HCT116 (cell line): ENCODE measurements around the gene ABCC2. TPM values are rescaled to one million over a fixed set of nuclear protein-coding genes. Genes with fewer than 3 reads are reported as not detected.

Experiments used
- ATAC-seq: fragments of 200-7000 bp; cut with Tn5 transposase; 2 replicates; pipeline ENCODE4 v1.9.1; 2020; ENCODE audit warnings: mild to moderate bottlenecking, moderate library complexity
- BruUV-seq: library from RNA; stranded (reverse); fragments of 400-500 nt; replicated peaks from 2 replicates; lab custom pipeline; 2021; lab: Mats Ljungman, UMichigan
- CTCF ChIA-PET: fragments of 300-600 bp; sonication (Branson Sonifier 250); formaldehyde crosslinking; loops from one replicate; lab custom pipeline; 2021; ENCODE audit warnings: antibody characterized with exemption; lab: Charles Lee
- POLR2A ChIA-PET: fragments of 300-600, 350-600 bp; sonication (Branson Sonifier 250); formaldehyde crosslinking; loops from one replicate; lab custom pipeline; 2021; ENCODE audit warnings: antibody characterized with exemption; lab: Charles Lee
- RAD21 ChIA-PET, 2 experiments: fragments of 300-600 bp; sonication (Branson Sonifier 250); formaldehyde crosslinking; loops; one replicate each; lab custom pipeline; 2023; ENCODE audit warnings: low total read pairs in 2 of 2; ENCODE audit not compliant: uncharacterized antibody in 2 of 2, unreplicated experiment in 2 of 2, low non-redundant PET in 1 of 2; lab: Charles Lee
- DNase-seq: peaks from one replicate; pipeline ENCODE4 v3.0.0-alpha.2; 2010; ENCODE audit warnings: low read depth, low spot score
- H2AFZ ChIP-seq: fragments of 200-600 bp; shearing (Covaris generic), sonication (generic); 2 replicates; pipeline ENCODE4 v1.6.1; 2017; ENCODE audit warnings: low read depth, mixed run types, mixed read lengths, antibody characterized with exemption, low read length; ENCODE audit not compliant: poor library complexity, severe bottlenecking
- H3K27ac ChIP-seq: 2 replicates; pipeline ENCODE4 v1.5.1; 2012; ENCODE audit warnings: low read depth, low read length
- H3K27me3 ChIP-seq: fragments of 200-600 bp; sonication (generic); 2 replicates; pipeline ENCODE4 v1.6.1; 2016; ENCODE audit warnings: mixed run types, low read length, mixed read lengths; ENCODE audit not compliant: insufficient read depth
- H3K36me3 ChIP-seq, 2 experiments: fragments of 200-500 bp in 1 of 2; fragments of 200-600 bp in 1 of 2; sonication (Bioruptor generic) in 1 of 2; sonication (generic) in 1 of 2; 2 replicates each; pipeline versions ENCODE4 v1.5.1 to v1.6.1; 2014 to 2016; ENCODE audit warnings: low read length in 2 of 2, inconsistent platforms in 1 of 2, mixed read lengths in 1 of 2, mixed run types in 1 of 2; ENCODE audit not compliant: insufficient read depth in 2 of 2, control insufficient read depth in 1 of 2
- H3K4me1 ChIP-seq, 2 experiments: fragments of 200-600 bp in 1 of 2; sonication (generic) in 1 of 2; 2 replicates each; pipeline versions ENCODE4 v1.5.1 to v1.6.1; 2012 to 2017; ENCODE audit warnings: low read length in 2 of 2, inconsistent platforms in 1 of 2, mild to moderate bottlenecking in 1 of 2, mixed read lengths in 1 of 2, mixed run types in 1 of 2, moderate library complexity in 1 of 2; ENCODE audit not compliant: insufficient read depth in 2 of 2, control insufficient read depth in 1 of 2
- H3K4me2 ChIP-seq: fragments of 200-600 bp; sonication (generic); 2 replicates; pipeline ENCODE4 v1.6.1; 2017; ENCODE audit warnings: mixed run types, low read length, mixed read lengths
- H3K4me3 ChIP-seq, 2 experiments: fragments of 200-600 bp in 1 of 2; sonication (generic) in 1 of 2; replicated peaks in 1 of 2; 2 replicates each; pipeline ENCODE4 v1.5.1; 2011 to 2016; ENCODE audit warnings: low read length in 2 of 2, control low read depth in 1 of 2, low read depth in 1 of 2, mild to moderate bottlenecking in 1 of 2, mixed read lengths in 1 of 2, mixed run types in 1 of 2
- H3K79me2 ChIP-seq: fragments of 200-600 bp; sonication (generic); 2 replicates; pipeline ENCODE4 v1.6.1; 2017; ENCODE audit warnings: mild to moderate bottlenecking, mixed run types, low read length, moderate library complexity, mixed read lengths; ENCODE audit not compliant: insufficient read depth
- H3K9ac ChIP-seq: fragments of 200-600 bp; sonication (generic); 2 replicates; pipeline ENCODE4 v1.6.1; 2016; ENCODE audit warnings: low read length, mixed read lengths
- H3K9me2 ChIP-seq: fragments of 200-600 bp; sonication (generic), shearing (Covaris generic); 2 replicates; pipeline ENCODE4 v1.6.1; 2017; ENCODE audit warnings: mixed run types, mild to moderate bottlenecking, moderate library complexity; ENCODE audit not compliant: insufficient read depth
- H3K9me3 ChIP-seq, 2 experiments: fragments of 200-500 bp in 1 of 2; fragments of 200-600 bp in 1 of 2; sonication (Bioruptor generic) in 1 of 2; sonication (generic) in 1 of 2; 2 replicates each; pipeline ENCODE4 v1.6.1; 2014 to 2017; ENCODE audit warnings: low read length in 2 of 2, mixed read lengths in 2 of 2, inconsistent platforms in 1 of 2, low read depth in 1 of 2, mild to moderate bottlenecking in 1 of 2, mixed run types in 1 of 2, moderate library complexity in 1 of 2; ENCODE audit not compliant: control insufficient read depth in 1 of 2, insufficient read depth in 1 of 2
- H4K20me1 ChIP-seq: fragments of 200-600 bp; sonication (generic), shearing (Covaris generic); 2 replicates; pipeline ENCODE4 v1.6.1; 2017; ENCODE audit warnings: mixed run types, mild to moderate bottlenecking, moderate library complexity; ENCODE audit not compliant: insufficient read depth
- EGR1 ChIP-seq: IDR thresholded peaks from 2 replicates; pipeline ENCODE4 v1.6.1; 2012; ENCODE audit warnings: low read depth
- EZH2phosphoT487 ChIP-seq: fragments of 200-600 bp; IDR thresholded peaks from 2 replicates; pipeline ENCODE4 v1.6.1; 2018; ENCODE audit warnings: antibody characterized with exemption, borderline replicate concordance
- POLR2AphosphoS5 ChIP-seq: IDR thresholded peaks from 2 replicates; pipeline ENCODE4 v1.6.1; 2011; ENCODE audit warnings: mild to moderate bottlenecking, low read depth, low read length, moderate library complexity
- YY1 ChIP-seq: IDR thresholded peaks from 2 replicates; pipeline ENCODE4 v1.6.1; 2011; ENCODE audit warnings: low read length, low read depth, moderate library complexity, mild to moderate bottlenecking; ENCODE audit not compliant: insufficient replicate concordance; ENCODE audit errors: extremely low read depth
- intact Hi-C: fragments of 100-400 bp; cut with micrococcal nuclease; formaldehyde crosslinking; loops from 2 replicates; pipeline ENCODE4 v1.10.0; 2022
- total RNA-seq: library from RNA; stranded (reverse); gene quantifications from one replicate; pipeline ENCODE4 v1.2.1, GENCODE V29; 2021; ENCODE audit not compliant: unreplicated experiment
- TF ChIP-seq, protein P1 (sequence below), 3 experiments: fragments of 200-600 bp in 1 of 3; sonication (generic) in 1 of 3; IDR thresholded peaks in 2 of 3; conservative IDR thresholded peaks in 1 of 3; 2 replicates each; pipeline ENCODE4 v1.5.1; 2012 to 2017; ENCODE audit warnings: low read depth in 2 of 3, low read length in 2 of 3, antibody characterized with exemption in 1 of 3, borderline replicate concordance in 1 of 3, control low read depth in 1 of 3, mild to moderate bottlenecking in 1 of 3, mixed read lengths in 1 of 3, mixed run types in 1 of 3, moderate library complexity in 1 of 3; ENCODE audit not compliant: insufficient read depth in 1 of 3

Gene ABCC2
- total RNA-seq, 1 experiment from 2014 or later = 88.2 TPM

DNA sequence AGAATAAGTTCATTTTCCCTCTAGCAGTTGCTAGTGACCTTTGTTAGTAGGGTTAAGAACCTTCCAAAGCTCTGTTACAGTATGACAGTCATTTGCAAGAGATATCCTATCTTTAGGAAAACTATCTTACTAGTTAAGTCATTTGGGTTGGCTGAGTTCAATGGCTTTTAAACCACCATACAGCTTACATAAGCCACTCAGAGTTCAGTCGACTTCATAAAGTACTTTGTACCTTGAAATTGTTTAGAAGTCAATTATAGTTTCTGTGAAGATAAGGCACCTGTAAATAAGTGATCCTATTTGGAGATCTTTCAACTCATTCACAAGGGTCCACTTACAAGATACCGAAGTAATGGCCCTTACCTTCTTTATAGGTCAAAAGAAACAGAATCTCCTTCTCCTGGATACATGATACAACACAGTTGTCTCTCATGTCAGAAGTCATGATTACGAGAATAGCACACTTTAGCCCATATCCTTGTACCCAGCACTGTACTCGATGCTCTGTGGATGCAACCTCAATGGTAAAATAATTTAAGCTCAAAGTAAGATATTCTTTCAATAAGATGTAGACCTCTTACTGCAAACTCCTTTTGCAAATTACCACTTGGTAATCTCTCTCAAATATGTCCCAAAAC lies 11.9 kb upstream of the ABCC2 start:
- H3K9me2 ChIP-seq = no peaks in the 10 kb centered on the region
- no peaks in the 10 kb centered on the region for H3K27me3 ChIP-seq
- no peak for TF ChIP-seq YY1
- TF ChIP-seq EGR1 = no peak
- TF ChIP-seq, protein P1, sequence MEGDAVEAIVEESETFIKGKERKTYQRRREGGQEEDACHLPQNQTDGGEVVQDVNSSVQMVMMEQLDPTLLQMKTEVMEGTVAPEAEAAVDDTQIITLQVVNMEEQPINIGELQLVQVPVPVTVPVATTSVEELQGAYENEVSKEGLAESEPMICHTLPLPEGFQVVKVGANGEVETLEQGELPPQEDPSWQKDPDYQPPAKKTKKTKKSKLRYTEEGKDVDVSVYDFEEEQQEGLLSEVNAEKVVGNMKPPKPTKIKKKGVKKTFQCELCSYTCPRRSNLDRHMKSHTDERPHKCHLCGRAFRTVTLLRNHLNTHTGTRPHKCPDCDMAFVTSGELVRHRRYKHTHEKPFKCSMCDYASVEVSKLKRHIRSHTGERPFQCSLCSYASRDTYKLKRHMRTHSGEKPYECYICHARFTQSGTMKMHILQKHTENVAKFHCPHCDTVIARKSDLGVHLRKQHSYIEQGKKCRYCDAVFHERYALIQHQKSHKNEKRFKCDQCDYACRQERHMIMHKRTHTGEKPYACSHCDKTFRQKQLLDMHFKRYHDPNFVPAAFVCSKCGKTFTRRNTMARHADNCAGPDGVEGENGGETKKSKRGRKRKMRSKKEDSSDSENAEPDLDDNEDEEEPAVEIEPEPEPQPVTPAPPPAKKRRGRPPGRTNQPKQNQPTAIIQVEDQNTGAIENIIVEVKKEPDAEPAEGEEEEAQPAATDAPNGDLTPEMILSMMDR (IDR thresholded peaks at IDR 0.05 in 2 of 3, conservative IDR thresholded peaks at IDR 0.05 in 1 of 3; ENCODE audit: borderline replicate concordance in 1 of 3, insufficient read depth in 1 of 3, low read depth in 2 of 3, low read length in 2 of 3) = no peak
- intact Hi-C loops = no loop called here
- RAD21 ChIA-PET = no interaction called here
- no peak overlapping the region for H3K27ac ChIP-seq
- peaks cover 22 to 39% of the 10 kb centered on the region in 2 experiments for H3K4me1 ChIP-seq
- no peak overlapping the region for H3K4me2 ChIP-seq
- no peak overlapping the region for H2AFZ ChIP-seq
- no peak for ATAC-seq
- H3K9ac ChIP-seq = no peak overlapping the region
- no peaks in the 10 kb centered on the region for H3K79me2 ChIP-seq
- no TSS peak for BruUV-seq
- no peak overlapping the region for H3K4me3 ChIP-seq
- H4K20me1 ChIP-seq = no peaks in the 10 kb centered on the region
- DNase-seq = no peak
- CTCF ChIA-PET = no interaction called here
- H3K36me3 ChIP-seq = no peaks in the 10 kb centered on the region
- no peaks in the 10 kb centered on the region for H3K9me3 ChIP-seq
- POLR2A ChIA-PET = no interaction called here

DNA sequence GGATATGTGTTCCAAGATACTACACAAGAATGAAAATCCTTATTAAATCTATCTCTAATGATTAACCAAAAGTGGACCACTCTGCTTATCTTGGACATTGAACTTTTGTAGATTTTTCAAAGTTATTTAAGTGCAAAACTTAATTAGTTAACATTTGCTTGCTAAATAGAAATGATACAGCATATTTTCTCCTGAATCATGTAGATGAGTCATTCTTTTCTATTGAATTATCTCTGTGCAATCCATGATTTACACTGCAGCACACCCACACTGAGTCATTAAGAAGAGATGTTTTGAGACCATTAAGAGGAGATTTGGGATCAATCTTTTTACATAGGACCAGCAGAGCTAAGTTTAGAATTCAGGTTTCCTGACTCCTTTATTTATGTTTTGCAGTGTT lies 6.6 kb upstream of the ABCC2 start:
- peak; percentile 46 for ATAC-seq
- RAD21 ChIA-PET = no interaction called here
- peak overlapping the region; percentile 63 for H3K9ac ChIP-seq
- H3K36me3 ChIP-seq = no peaks in the 10 kb centered on the region
- no peaks in the 10 kb centered on the region for H3K79me2 ChIP-seq
- POLR2A ChIA-PET = interaction anchor here (0.9 kb wide), 1 partner anchor 44 kb away, joined by 4 read pairs; the partner anchor contains the start of genes COX15 and CUTC
- no peak overlapping the region for H2AFZ ChIP-seq
- H3K9me3 ChIP-seq = no peaks in the 10 kb centered on the region
- intact Hi-C loops = loop anchor here (2.0 kb wide), 1 partner anchor 231 kb away; no protein-coding TSS in a partner anchor
- peak overlapping the region in 1 of 2 experiments; percentile 14; a peak in 1 of 4 replicates for H3K4me3 ChIP-seq
- no peaks in the 10 kb centered on the region for H3K9me2 ChIP-seq
- peak overlapping the region; percentile 100 for H3K27ac ChIP-seq
- DNase-seq = peak; percentile 88
- TF ChIP-seq POLR2AphosphoS5 = peak; percentile 26; the same call in 1 of the 2 replicates
- TF ChIP-seq EZH2phosphoT487 = no peak
- CTCF ChIA-PET = no interaction called here
- no TSS peak for BruUV-seq
- no peaks in the 10 kb centered on the region for H4K20me1 ChIP-seq
- no peaks in the 10 kb centered on the region for H3K27me3 ChIP-seq
- peak overlapping the region; percentile 80 for H3K4me2 ChIP-seq
- peaks cover 65 to 70% of the 10 kb centered on the region in 2 experiments for H3K4me1 ChIP-seq
